Hepatocyte (in vitro differentiated cells): ENCODE data around the gene MRPS33. TPM values are rescaled to one million over a fixed set of nuclear protein-coding genes. Genes with fewer than 3 reads are reported as not detected.

Experiments
- DNase-seq: peaks from one replicate; pipeline ENCODE4 v3.0.0-alpha.2; 2016; ENCODE audit warnings: low spot score
- H2AFZ ChIP-seq: fragments of 200-600 bp; sonication (generic); 2 replicates; pipeline ENCODE4 v1.6.0; 2016; ENCODE audit warnings: antibody characterized with exemption, mild to moderate bottlenecking
- H3K27ac ChIP-seq: fragments of 200-600 bp; sonication (generic); 2 replicates; pipeline ENCODE4 v1.5.1; 2016; ENCODE audit warnings: mild to moderate bottlenecking
- H3K27me3 ChIP-seq: fragments of 200-600 bp; sonication (generic); 2 replicates; pipeline ENCODE4 v1.6.1; 2016
- H3K36me3 ChIP-seq: fragments of 200-600 bp; sonication (generic); replicated peaks from 2 replicates; pipeline ENCODE4 v1.5.1; 2016; ENCODE audit warnings: low read depth; ENCODE audit not compliant: insufficient read depth
- H3K4me1 ChIP-seq: fragments of 200-600 bp; sonication (generic); 2 replicates; pipeline ENCODE4 v1.5.1; 2016; ENCODE audit warnings: mild to moderate bottlenecking, moderate library complexity; ENCODE audit not compliant: insufficient read depth
- H3K4me2 ChIP-seq: fragments of 200-600 bp; sonication (generic); 2 replicates; pipeline ENCODE4 v1.6.0; 2016
- H3K4me3 ChIP-seq: fragments of 200-600 bp; sonication (generic); 2 replicates; pipeline ENCODE4 v1.5.1; 2016; ENCODE audit warnings: mild to moderate bottlenecking
- H3K79me2 ChIP-seq: fragments of 200-600 bp; sonication (generic); 2 replicates; pipeline ENCODE4 v1.6.0; 2017; ENCODE audit warnings: mild to moderate bottlenecking
- H3K9me2 ChIP-seq: fragments of 200-600 bp; sonication (generic); replicated peaks from 2 replicates; pipeline ENCODE4 v1.6.0; 2017; ENCODE audit warnings: mild to moderate bottlenecking; ENCODE audit not compliant: insufficient read depth
- H3K9me3 ChIP-seq: fragments of 200-600 bp; sonication (generic); 2 replicates; pipeline ENCODE4 v1.5.1; 2016; ENCODE audit warnings: low read depth, mild to moderate bottlenecking
- H4K20me1 ChIP-seq: fragments of 200-600 bp; sonication (generic); 2 replicates; pipeline ENCODE4 v1.6.0; 2016; ENCODE audit warnings: mild to moderate bottlenecking; ENCODE audit not compliant: insufficient read depth, poor library complexity, severe bottlenecking
- CTCF ChIP-seq: fragments of 200-600 bp; sonication (generic); IDR thresholded peaks from 2 replicates; pipeline ENCODE4 v1.5.1; 2016; ENCODE audit warnings: antibody characterized with exemption, mild to moderate bottlenecking; ENCODE audit not compliant: poor library complexity
- EZH2 ChIP-seq: fragments of 200-600 bp; sonication (generic); IDR thresholded peaks from 2 replicates; pipeline ENCODE4 v1.6.1; 2016; ENCODE audit warnings: antibody characterized with exemption, mild to moderate bottlenecking, borderline replicate concordance
- EZH2phosphoT487 ChIP-seq: fragments of 200-600 bp; sonication (generic); IDR thresholded peaks from one replicate; pipeline ENCODE4 v1.6.1; 2018; ENCODE audit warnings: antibody characterized with exemption, mild to moderate bottlenecking, low read depth, moderate library complexity; ENCODE audit not compliant: unreplicated experiment, severe bottlenecking
- WGBS: methylation state at CpG from one replicate; pipeline ENCODE4 v1.1.6; 2016; ENCODE audit warnings: low lambda C conversion rate; ENCODE audit errors: missing lambda C conversion rate; 5-methylcytosine and 5-hydroxymethylcytosine counted together
- polyA plus RNA-seq: library from polyadenylated mRNA; unstranded; fragments of >200 nt; fragmentation: Nextera tagmentation; extraction: Ambion mirVana; gene quantifications from 2 replicates; pipeline ENCODE4 v1.2.1, GENCODE V29; 2016
- total RNA-seq: library from RNA; depleted of rRNA; stranded (reverse); fragments of >200 nt; gene quantifications from 2 replicates; pipeline ENCODE4 v1.2.3, GENCODE V29; 2014

MRPS33 gene
- total and polyA plus RNA-seq, 2 experiments from 2014 or later = 33.8 to 82.9 TPM

GRCh38 chr7:141053626-141054025, 38.9 kb upstream of the MRPS33 start:
- Histone ChIP-seq H3K9me3 (no peaks in the 10 kb centered on the region), H3K27ac (no peak overlapping the region), H3K4me2 (no peak overlapping the region), H3K36me3 (no peaks in the 10 kb centered on the region), H3K27me3 (no peaks in the 10 kb centered on the region), H3K4me1 (no peaks in the 10 kb centered on the region), H2AFZ (no peak overlapping the region), H3K79me2 (no peaks in the 10 kb centered on the region), H4K20me1 (no peaks in the 10 kb centered on the region), H3K4me3 (no peak overlapping the region), H3K9me2 (no peaks in the 10 kb centered on the region)
- TF ChIP-seq CTCF (no peak), EZH2phosphoT487 (no peak), EZH2 (no peak)
- DNase-seq = no peak
- WGBS = 85% methylated on average over 9 of the region's 9 CpGs

GRCh38 chr7:141045842-141046620, 31.3 kb upstream of the MRPS33 start:
- 83% methylated on average over 7 of the region's 7 CpGs for WGBS
- no peak for DNase-seq
- no peaks in the 10 kb centered on the region for H3K27me3 ChIP-seq
- no peaks in the 10 kb centered on the region for H3K36me3 ChIP-seq
- H3K4me3 ChIP-seq = no peak overlapping the region
- H3K4me2 ChIP-seq = no peak overlapping the region
- H3K27ac ChIP-seq = no peak overlapping the region
- no peaks in the 10 kb centered on the region for H4K20me1 ChIP-seq
- H3K79me2 ChIP-seq = no peaks in the 10 kb centered on the region
- no peaks in the 10 kb centered on the region for H3K9me3 ChIP-seq
- no peaks in the 10 kb centered on the region for H3K9me2 ChIP-seq
- TF ChIP-seq EZH2phosphoT487 (no peak), EZH2 (no peak), CTCF (no peak)
- H2AFZ ChIP-seq = no peak overlapping the region
- H3K4me1 ChIP-seq = no peaks in the 10 kb centered on the region

- Histone ChIP-seq H3K9me3 (no peaks in the 10 kb centered on the region), H3K27me3 (no peaks in the 10 kb centered on the region), H3K27ac (no peak overlapping the region), H3K4me1 (no peaks in the 10 kb centered on the region), H2AFZ (no peak overlapping the region), H3K36me3 (no peaks in the 10 kb centered on the region), H3K4me3 (no peak overlapping the region), H3K4me2 (no peak overlapping the region), H3K9me2 (no peaks in the 10 kb centered on the region), H4K20me1 (no peaks in the 10 kb centered on the region), H3K79me2 (no peaks in the 10 kb centered on the region)
- TF ChIP-seq CTCF (no peak), EZH2phosphoT487 (no peak), EZH2 (no peak)
- DNase-seq = no peak
- WGBS = 73% methylated on average over 7 of the region's 7 CpGs
These were observed 30.5 kb upstream of the MRPS33 start for GRCh38 chr7:141045126-141045841.
